GM19372 (cell line): ENCODE data around the gene ZSCAN31.
A peak's percentile ranks its signal among the peaks of the same experiment; 100 is the strongest.
"Not testable (repeated sequence)": the region's sequence is repeated elsewhere in the genome, so short reads cannot be mapped to it uniquely, and the experiment has no call there.

Source experiments
- ATAC-seq: cut with Tn5 transposase; IDR thresholded peaks from one replicate; pipeline ENCODE4 v1.9.1; 2021; ENCODE audit warnings: mild to moderate bottlenecking, low read depth, moderate library complexity; ENCODE audit not compliant: unreplicated experiment

ZSCAN31 gene

DNA sequence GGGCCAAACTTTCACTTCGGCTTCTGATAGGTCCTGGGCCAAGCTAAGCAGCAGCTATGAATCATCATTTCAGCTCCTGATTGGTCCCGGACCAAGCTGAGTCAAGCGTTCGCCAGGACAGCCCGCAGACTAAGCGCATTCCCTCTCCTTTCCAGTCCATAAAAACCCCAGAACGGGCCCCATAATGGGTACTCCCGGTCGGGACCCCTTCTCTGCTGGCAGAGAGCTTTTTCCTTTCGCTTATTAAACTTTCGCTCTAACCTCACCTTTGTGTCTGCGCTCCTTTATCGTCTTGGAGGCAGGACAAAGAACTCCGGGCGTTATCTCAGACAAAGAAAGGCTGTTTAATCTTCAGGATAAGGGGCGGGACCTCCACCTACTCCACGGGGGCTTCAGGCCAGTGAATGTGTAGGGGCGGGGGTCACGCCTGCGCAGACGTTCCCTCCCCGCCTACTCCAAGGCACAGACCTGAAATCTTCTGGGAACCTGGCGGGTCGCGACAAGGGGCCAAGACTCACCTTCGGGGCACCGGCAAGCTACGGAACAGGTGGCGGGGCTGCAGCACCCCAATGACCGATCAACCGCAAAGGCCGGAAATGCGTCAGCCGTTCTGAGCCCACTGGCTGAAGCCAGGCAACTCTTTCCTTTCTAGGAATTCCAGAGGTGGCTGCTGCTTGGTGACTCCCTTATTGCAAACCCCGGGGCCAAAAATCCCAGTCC, at the start of gene ZSCAN31:
ZSCAN31 (minus strand) TSS at position 585 of the 720 bp plus-strand sequence. CDS start 6,465 bp downstream, outside the sequence.
- ATAC-seq: peak; percentile 72

DNA sequence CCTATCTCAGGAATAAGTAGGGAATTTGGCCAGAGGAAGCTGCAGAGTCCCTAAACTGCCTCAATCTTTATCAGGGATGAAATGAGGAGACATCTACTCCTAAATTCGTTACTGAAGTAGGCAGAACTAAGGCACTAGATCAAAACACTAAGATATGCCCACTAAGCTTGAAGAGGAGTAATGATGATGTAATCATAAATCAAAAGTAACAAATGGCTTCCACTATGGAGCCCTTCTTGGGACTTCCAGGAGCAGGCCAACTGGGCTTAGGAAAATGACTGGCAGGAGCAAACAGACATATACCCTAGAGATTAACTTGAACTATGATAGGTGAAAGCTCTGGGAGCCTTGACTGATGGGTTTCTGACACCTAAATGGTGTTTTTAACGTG, 48.2 kb upstream of the ZSCAN31 start:
- no peak for ATAC-seq

DNA sequence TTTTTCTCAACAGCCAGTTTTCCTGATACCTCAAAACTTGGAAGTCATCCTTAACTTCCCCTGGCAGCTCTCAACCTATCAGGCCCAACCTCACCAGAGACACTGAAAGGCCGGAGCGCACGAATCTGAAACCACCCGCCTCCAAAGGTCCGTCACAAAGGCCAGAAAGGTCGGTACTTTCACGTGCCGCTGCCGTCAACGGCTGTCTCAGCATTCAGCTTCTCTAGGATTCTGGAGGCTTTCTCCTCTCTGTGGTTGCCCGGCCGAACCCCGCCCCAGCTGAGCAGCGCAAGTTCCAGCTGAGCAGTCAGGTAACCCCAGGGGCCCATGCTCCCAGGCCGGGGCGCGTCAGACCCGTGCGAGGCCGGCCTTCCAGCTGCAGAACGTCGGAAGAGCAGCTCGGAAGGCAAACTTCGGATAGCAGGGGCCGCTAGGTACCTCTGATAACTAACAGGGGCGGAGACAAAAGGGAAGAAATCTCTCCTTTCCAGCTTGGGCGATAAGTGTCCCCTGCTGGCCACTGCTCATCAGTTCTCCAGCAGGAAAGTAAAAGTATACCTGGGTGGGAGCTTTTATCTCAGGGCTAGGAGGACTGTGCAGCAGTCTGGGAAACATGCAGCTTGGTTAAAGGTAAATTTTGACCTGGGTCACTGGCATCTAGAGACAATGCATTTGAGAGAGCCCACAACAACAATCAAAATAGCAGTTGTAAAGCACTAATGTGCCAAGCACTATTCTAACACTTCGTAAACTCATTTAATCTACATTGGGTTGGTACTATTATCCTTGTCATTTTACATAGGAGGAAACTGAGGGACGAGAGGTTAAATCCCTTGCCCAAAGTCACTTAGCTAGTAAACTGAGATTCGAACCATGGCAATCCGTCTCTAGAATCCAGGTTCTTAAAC, 47.5 kb upstream of the ZSCAN31 start:
- peak; percentile 89 for ATAC-seq

DNA sequence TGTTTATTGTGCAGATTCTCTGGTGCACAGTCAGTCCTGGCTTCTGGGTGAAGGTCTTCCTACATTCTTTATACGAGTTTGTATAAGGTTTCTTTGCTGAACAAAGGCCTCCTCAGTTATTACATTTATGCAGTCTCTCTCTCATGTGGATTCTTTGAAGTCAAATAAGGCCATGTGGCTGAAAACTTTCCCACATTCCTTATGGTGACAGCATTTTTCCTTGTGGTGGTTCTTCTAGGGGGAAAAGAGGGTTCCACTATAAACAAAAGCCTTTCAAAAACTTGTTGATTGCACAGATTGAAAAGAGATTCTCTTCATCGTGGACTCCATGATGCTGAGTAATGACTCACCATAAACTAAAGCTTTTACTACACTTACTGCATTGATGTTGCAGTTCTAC, 44.4 kb upstream of the ZSCAN31 start:
- no peak for ATAC-seq

DNA sequence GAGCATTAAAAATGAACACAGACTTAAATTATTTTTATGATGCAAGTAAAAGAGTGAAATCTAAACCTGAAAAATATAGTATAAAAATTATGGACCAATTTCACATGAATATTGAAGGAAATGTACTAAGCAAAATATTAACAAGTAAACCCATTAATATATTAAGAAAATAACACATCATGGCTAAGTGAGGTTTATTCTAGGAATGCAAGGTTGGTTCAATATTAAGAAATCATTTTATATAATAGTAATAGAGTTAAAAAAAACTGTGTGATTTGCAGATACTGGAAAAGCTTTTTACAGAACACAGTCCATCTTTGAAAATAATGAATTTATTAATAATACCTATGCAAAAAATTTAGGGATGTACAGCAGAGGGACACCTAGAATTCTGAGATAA, 42.7 kb upstream of the ZSCAN31 start:
- ATAC-seq: no peak

DNA sequence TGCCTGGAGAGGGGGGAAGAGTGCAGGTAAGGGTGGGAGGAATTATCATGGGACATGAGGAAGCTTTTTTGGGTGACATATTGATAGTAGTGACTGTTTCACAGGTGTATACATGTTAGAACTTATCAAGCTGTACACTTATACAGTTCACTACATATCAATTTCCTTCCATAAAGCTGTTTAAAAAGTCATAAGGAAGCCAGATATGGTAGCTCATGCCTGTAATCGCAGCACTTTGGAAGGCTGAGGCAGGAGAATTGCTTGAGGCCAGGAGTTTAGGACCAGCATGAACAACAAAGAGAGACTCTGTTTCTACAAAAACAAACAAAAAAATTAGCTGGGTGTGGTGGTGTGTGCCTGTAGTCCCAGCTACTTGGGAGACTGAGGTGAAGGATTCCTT, 41.9 kb upstream of the ZSCAN31 start:
- ATAC-seq: no peak

DNA sequence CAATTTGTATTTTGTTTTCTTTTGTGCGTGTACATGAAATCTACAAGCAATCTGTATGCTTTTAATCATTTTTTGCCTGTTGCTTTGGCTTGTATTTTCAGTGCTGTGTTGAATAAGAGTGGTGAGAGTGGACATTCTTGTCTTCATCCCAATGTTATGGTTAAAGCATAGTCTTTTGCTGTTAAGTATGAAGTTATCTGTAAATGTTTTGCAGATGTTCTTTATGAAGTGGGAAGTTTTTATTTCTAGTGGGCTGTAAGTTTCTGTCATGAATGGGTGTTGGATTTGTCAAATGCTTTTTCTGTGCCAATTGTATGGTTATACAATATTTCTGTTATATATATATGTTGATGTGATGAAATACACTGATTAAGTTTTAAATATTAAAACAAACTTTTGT, 38.0 kb upstream of the ZSCAN31 start:
- no peak for ATAC-seq

DNA sequence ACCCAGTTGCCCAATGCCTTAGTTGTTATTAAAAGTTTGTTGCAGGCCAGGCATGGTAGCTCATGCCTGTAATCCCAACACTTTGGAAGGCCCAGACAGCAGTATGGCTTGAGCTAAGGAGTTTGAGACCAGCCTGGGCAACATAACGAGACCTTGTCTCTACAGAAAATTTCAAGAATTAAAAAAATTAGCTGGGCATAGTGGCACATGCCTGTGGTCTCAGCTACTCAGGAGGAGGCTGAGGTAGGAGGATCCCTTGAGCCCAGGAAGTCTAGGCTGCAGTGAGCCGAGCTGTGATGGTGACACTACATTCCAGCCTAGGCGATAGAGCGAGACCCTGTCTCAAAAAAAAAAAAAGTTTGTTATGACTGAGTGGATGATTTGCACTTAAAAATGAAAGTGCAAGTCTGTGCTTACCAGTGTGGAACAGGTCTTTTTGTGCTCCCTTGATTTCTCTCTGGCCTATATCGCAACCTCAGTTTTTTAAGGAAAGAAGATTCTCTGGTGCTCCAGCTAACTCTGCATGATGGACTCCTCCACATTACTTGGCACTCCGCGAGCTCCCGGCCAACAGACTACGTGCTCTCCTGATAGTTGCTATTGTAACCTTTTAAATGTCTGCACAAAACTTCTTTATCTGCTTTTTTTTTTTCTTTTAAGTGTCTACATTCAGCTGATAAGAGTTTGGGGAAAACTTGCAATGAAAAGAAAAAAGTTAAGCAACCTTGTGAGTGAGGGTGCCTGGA, 35.9 kb upstream of the ZSCAN31 start:
- ATAC-seq: no peak

DNA sequence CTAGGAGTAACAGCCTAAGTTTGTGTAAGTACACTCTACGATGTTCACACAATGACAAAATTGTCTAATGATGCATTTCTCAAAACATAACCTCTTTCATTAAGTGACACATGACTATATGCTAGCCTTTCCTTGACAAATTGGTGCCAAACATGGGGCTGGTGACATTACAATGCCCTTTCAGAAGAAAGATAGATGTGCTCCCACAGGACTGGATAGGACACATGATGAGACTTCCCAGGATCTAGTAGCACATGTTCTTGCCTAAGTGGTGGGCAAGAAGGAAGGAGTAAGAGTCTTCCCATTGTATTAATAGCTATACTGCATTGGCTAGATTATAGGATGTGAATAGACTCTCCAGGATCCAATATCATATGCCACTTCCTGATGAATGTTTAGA, 35.3 kb upstream of the ZSCAN31 start:
- no peak for ATAC-seq

DNA sequence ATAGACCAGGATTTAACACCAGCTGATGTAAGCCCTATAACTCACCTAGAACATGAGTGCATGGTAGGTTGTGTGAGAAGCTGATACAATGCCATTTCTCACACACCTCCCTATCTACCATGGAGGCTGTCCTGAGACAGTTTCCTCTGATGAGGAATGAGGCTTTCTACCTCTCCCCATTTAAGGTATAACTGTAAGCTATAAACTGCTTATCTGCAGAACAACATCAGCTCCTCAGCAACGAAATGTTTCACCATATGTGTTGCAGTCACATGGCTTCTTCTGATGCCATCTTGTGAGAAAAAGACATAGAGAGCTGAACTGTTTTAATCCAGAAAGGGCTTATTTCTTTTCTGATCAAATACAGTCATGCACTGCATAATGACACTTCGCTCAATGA, 34.5 kb upstream of the ZSCAN31 start:
- no peak for ATAC-seq

DNA sequence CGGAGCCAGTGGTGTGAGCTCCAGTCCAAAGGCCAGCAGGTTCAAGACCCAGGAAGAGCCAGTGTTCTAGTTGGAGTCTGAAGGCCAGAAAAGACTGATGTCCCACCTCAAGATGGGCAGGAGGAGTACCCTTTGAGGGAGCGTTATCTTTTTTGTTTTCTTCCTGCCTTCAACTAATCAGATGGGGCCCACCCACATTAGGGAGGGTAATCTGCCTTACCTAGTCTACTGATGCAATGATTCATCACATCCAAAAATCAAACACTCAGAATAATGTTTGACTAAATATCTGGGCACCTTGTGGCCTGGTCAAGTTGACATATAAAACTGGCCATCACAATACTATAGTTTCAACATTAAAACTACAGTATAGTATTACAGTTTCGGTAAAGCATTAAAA, 33.5 kb upstream of the ZSCAN31 start:
- no peak for ATAC-seq

DNA sequence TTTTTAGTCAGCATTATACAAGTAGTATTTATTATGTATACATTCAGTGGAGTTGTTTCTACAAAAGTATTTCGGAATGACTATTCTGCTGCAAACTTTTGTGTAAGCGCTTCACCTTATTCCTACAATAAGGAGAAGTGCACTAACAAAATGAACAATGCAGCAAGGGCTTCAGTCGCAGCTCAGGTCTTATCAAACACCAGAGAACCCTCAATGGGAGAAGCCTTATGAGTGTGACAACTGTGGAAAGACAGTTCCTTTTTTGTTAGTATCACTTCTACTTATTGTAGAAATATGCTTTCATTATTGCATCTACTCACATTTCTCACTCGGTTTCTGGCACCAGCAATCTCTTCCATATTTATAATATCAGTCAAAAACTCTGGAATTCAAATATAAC, 32.6 kb upstream of the ZSCAN31 start:
- ATAC-seq: peak; percentile 70

DNA sequence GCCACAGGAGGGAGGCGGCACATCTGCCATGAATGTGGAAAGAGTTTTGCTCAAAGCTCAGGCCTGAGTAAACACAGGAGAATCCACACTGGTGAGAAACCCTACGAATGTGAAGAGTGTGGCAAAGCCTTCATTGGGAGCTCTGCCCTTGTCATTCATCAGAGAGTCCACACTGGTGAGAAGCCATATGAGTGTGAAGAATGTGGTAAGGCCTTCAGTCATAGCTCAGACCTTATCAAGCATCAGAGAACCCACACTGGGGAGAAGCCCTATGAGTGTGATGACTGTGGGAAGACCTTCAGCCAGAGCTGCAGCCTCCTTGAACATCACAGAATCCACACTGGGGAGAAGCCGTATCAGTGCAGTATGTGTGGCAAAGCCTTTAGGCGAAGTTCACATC, 29.6 kb upstream of the ZSCAN31 start:
- ATAC-seq: not testable (repeated sequence)

DNA sequence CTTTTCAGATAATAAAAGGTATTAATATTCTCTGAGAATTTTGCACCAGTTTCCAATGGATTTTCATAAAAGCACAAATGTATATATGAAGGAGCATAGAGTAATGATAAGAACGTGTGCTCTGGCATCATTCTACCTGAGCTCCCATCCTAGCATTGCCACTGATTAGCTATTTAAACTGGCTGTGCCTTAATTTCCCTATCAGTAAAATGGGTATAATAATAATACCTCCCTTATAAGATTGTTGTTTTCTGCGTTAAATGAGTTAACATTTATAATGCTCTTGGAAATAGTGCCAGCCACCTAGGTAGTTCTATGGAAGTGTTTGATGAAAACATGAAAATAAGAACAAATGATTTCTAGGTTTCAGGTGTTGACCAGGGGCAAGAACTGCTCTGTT, 25.0 kb upstream of the ZSCAN31 start:
- ATAC-seq: no peak

DNA sequence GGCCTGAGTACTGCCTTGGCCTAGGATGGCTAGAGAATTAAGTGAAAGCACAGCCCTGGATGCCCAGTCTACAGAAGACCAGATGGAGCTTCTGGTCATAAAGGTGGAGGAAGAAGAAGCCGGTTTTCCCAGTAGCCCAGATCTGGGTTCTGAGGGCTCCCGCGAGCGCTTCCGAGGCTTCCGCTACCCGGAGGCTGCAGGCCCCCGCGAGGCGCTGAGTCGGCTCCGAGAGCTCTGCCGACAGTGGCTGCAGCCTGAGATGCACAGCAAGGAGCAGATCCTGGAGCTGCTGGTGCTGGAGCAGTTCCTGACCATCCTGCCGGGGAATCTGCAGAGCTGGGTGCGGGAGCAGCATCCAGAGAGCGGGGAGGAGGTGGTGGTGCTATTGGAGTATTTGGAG, 23.6 kb upstream of the ZSCAN31 start:
- not testable (repeated sequence) for ATAC-seq

DNA sequence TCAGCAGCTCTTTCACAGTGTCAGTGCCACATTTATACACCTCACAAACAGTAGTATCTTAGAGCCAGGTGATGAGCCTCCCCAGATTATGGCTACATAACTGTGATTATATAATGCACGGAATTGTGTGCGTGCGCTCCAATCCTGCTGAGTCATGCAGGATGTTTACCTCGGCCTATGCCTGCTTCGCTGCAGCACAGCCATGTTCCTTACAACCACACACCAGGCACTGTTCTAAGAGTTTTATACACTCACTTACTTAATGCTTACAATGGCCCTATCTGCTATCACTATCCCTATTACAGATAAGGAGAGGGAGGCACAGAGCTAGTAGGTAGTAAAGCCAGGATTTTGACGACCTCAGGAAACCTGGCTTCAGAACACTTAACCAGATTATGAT, 21.1 kb upstream of the ZSCAN31 start:
- no peak for ATAC-seq

DNA sequence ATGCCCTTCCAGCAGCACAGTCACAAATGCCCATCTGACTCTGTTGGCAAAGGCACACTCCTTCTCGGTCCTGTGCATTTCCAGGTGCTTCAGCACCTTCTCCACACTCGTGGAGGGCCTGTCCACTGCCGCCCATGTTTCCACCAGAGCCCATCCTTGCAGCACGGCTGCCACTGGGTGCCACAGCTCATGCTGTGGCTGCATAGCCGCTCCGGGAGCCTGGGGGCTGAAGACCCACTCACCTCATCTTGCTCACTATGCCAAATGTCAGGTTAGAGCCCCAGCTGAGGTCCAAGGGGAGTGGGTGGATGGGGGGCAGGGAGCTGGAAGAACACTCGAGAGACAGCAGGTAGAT, 20.7 kb upstream of the ZSCAN31 start:
- no peak for ATAC-seq

DNA sequence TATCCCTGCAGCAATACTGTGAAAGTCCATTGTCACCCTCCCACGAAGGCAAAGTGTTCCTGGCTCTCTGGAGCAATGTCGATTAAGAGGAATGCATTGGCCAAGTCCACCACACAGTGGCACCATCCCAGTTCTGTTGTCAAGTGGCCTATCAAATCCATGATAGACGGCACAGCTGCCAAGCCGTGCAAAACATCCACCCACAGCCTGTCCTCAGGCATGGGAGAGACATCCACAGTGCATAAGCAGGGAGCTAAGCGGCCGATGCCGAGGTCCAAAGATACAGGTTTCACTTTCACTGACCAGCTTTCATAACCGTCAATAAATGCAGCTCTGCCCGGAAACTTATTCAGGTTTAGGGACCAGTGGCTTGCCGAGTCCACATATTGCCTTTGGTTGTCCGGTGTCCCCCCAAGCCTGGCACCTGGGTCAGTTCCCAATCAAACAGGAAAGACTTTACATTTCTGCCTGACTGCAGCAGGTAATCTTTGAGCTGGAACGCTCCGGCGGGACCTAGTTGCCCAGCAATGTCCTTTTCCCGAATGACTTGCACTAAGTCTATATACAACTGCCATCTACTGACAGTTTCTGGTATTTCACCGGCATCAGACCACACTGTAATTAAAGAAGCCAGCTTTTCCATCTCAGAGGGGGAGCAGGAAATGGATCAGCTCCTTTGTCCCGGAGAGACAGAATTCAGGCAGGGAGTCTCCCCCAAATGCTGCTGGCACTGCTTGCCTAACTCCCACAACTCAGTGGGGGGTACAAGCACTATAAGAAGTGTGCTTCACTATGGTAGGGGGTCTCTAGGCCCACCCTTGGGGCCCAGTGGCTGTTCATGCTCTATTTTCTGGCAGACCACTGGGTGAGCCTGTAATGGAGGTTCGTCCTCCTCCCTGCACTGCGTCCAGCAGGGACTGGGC, 20.1 kb upstream of the ZSCAN31 start:
- ATAC-seq: peak; percentile 66

DNA sequence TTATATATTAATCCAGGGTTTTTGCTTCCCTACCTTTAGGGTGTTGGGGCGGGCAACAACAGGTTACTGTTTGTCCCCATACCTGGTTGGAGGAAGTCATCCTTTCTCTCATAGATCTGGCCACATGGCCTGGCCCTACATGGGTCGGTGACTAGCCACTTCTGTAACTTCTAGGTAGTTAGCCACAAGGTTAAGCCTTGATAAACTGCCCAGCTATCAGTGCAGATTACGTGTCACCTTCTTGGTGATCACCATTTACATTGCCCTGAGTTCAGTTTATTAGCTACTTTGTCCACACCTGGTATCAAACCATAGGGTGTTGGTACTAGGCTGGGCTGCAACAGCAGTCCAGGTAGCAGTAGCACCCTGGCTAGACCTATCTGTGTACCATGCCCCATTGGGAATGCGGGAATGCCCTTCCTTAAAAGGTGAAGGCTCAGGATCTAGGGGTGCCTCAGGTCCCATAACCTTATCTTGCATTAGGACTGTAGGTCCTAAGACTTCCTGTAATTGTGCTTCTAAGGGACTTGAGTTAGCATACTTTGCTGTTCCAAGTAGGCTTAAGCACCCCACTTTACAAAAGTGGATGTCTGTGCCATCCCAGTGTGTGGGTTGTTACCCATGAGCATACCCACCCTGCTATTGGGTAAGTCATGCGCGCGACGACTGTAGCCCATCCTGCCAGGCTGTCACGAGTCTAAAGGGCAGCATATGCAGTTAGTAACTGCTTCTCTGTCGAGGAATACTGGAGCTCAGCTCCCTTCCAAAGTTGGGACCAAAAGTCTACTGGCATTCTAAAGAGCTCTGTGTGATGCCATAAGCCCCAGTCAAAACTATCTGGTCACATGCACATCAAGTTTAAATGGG, 19.0 kb upstream of the ZSCAN31 start:
- ATAC-seq: no peak
